AG08396 (cell line): ENCODE data around the gene PANX3.

Source experiments
- DNase-seq: peaks from one replicate; pipeline ENCODE4 v3.0.0; 2012; ENCODE audit warnings: low spot score, mixed read lengths

The PANX3 gene

DNA sequence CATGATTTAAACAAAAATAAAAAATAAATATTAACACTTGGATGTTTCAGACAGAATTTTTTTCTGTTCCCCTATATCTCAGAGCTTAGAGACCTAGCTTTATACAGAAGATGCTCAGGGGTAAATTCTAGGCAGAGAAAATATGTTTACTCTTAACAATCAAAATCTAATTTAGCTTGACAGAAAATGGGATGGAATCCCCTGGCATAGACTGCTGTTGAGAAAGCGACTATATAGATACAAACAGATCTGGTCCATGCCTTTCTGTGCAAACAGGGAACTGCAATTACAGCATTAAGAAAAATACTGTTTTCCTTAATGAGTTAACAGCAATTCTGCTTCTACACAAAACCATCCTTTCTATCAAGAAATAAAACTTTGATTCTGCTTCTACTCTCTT, 47.8 kb downstream of the PANX3 start:
- no peak for DNase-seq

DNA sequence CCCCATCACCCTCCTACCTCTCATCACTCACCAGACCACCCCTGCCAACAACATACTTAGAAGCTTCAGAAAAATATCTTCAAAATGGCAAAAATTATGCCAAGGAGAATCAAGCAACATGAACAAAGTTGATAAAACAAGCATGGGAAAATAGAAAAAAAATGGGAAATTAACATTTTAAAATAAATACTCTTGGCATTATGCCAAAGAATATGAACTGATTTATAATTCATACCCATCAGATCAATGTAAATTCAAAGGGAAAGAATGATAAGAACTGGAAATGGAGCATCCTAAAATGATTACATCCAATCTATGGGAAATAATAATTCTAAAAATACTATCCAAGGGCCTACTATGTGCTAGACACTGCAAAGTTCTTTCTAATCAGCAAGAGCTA, 50.3 kb downstream of the PANX3 start:
- no peak for DNase-seq

DNA sequence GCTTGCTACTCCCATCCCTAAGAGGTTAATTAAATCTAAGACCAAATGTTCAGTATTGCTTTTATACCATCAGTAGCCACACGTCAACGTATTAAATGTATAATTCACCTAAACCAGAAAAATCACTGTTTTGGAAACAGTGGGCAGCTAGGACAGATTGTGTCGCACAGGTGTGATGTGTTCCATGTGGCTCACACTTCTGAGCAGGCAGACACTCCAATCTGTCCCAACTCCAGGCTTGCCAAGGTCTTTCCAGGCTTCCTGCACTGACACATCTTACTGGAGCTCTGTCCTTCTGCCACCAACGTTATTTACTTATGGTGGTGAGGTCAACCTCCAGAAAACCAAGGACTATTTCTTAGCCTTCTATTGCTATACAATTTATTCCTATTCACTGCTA, 50.9 kb downstream of the PANX3 start:
- DNase-seq: no peak

DNA sequence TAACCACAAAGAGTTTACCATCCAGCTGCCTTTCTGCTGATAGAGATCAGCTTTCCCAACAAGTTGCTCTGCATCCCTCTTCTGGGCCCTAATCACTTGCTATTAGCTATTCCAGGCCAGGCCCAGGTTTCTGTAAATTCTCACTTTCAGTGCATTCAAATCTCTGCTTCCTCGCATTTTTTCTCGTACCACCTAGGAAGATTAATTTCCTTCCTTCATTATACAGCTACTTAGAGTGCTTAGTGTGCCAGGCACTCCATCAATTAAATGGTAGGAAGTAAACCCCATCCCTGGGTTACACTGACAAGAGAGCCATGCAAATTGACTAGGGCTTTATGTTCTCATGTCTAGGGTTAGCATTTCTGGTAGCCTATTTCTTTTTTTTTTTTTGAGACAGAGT, 52.6 kb downstream of the PANX3 start:
- no peak for DNase-seq

DNA sequence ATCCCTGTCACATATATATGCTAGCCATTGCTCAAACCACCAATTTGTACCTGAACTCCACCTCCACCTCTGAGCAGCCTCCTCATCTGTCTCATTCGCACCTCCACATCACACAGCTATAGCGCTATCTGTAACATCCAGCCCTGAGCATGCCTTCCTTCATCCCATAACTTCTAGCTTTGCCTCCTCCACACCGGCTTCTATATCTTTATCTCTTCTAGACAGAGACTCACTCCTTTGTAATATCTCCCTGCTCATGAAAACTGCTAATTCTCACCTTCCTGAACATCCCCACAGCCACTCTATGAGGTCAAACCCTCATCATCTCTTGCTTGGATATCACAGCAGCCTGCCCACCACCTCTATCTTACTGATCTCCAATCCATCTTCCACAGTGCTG, 56.4 kb downstream of the PANX3 start:
- DNase-seq: no peak

DNA sequence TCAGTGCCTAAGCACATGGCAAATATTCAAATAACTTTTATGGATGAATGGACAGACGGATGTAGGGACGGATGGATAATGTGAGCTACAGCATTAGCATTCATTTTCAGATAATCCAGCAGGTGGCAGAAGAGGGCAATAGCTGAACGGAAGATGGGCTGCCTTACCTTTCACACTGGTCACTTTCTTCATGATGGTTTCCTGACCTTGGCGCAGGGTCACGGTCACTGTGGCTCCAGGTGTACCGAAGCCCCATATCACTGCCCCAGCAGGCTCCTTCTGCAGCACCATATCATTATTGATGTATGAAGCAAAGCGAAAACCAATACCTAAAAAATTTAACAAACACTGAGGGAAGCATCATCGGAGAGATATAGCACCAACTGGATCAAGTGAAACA, 58.0 kb downstream of the PANX3 start:
- DNase-seq: peak; percentile 60
